Endothelial cell of umbilical vein (primary cell): ENCODE measurements around the gene GSTO1.

Experiments used
- POLR2A ChIP-seq: IDR thresholded peaks from 2 replicates; pipeline ENCODE4 v1.6.1; 2012; ENCODE audit warnings: low read depth, mild to moderate bottlenecking, control low read depth, low read length
- TF ChIP-seq, protein P1 (sequence below), 2 donors: IDR thresholded peaks; 1 replicate in 1 of 2; 2 replicates in 1 of 2; pipeline ENCODE4 v1.5.1; 2011; ENCODE audit warnings: low read length in 2 of 2, mild to moderate bottlenecking in 2 of 2, moderate library complexity in 2 of 2, control low read depth in 1 of 2, inconsistent platforms in 1 of 2, low read depth in 1 of 2; ENCODE audit not compliant: insufficient read depth in 1 of 2; ENCODE audit errors: extremely low read depth in 1 of 2

DNA sequence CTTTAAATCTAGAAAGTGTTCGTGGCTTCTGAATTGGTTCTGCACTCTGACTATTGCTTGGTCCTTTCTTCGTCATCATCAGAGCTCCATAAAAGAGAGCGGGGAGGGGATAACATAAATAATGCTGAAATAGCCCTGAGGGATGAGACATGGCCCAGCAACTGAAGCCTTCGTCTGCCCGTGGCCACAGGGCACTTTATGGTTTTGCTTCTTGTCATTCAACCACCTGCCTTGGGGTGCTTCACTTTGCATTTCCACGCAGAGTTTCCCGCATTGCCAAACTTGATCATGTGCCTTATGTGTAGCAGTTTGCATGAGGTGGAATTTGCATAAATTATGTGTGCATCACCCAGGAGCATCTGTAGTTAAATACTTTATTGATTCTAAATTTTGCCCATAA lies 30.2 kb downstream of the GSTO1 start:
- TF ChIP-seq, protein P1, sequence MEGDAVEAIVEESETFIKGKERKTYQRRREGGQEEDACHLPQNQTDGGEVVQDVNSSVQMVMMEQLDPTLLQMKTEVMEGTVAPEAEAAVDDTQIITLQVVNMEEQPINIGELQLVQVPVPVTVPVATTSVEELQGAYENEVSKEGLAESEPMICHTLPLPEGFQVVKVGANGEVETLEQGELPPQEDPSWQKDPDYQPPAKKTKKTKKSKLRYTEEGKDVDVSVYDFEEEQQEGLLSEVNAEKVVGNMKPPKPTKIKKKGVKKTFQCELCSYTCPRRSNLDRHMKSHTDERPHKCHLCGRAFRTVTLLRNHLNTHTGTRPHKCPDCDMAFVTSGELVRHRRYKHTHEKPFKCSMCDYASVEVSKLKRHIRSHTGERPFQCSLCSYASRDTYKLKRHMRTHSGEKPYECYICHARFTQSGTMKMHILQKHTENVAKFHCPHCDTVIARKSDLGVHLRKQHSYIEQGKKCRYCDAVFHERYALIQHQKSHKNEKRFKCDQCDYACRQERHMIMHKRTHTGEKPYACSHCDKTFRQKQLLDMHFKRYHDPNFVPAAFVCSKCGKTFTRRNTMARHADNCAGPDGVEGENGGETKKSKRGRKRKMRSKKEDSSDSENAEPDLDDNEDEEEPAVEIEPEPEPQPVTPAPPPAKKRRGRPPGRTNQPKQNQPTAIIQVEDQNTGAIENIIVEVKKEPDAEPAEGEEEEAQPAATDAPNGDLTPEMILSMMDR (IDR thresholded peaks at IDR 0.05; ENCODE audit: extremely low read depth in 1 of 2, insufficient read depth in 1 of 2, low read depth in 1 of 2, low read length in 2 of 2), result no peak
- TF ChIP-seq POLR2A, result no peak
